Hypothalamus (tissue), 51 donors: ENCODE measurements around the gene GASK1A.
A peak's percentile ranks its signal among the peaks of the same experiment; 100 is the strongest.
"Not testable (repeated sequence)": the region's sequence is repeated elsewhere in the genome, so short reads cannot be mapped to it uniquely, and the experiment has no call there.

Source experiments
- DNase-seq, 51 donors: peaks; one replicate each; lab custom pipeline; 2025; lab: John Stamatoyannopoulos, UW

GASK1A gene

DNA sequence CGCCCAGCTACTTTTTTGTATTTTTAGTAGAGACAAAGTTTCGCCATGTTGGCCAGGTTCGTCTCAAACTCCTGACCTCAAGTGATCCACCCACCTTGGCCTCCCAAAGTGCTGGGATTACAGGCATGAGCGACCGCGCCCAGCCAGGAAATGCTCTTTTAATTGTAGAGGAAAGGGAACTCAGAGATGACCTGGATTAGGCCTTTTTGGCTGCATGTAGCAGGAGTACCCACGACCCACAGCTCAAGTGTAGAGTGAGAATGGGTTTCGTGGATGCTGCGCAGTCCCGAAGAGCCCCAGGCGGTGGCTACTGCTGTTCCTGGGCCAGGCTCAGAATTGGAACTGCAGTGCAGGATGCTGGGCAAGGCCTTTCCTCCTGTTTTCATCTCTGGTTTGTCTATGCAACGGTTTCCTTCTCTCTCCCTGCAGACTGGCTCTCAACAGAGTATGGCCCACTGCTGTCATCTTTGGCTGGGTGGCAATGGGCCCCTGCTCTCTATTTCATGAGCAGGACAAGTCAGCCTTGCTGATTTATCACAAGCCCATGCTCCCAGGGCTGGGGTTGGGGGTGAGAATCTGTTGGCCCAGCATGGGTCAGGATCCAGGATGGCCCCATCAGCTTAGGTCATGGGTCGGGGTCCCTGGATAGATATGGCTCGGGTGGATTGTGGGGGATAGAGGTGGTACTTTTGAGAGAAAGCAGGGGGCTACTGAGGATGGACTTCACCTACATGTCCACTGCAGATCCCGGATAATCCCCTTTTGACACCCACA, 51.2 kb downstream of the GASK1A start:
- DNase-seq, result no peak

DNA sequence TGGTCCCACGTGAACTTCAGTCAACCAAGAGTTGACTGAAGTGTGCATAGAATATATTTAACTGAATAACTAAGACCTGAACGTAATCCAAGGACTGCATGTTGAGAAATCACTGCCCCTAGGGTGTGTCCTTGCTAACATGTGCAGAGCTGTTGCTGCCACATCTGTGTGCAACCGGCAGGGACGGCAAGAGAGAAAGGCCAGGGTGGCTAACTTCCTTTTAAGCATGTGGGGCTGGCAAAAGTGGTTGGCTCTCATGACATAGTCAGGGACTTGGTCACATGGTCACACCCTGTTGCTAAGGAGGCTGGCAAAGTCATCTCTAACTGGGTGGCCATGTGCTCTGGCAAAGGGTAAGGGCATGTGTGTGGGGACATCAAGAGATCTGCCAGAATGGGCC, 52.4 kb downstream of the GASK1A start:
- DNase-seq, result peak in 1 of 51 donors; percentile 13

DNA sequence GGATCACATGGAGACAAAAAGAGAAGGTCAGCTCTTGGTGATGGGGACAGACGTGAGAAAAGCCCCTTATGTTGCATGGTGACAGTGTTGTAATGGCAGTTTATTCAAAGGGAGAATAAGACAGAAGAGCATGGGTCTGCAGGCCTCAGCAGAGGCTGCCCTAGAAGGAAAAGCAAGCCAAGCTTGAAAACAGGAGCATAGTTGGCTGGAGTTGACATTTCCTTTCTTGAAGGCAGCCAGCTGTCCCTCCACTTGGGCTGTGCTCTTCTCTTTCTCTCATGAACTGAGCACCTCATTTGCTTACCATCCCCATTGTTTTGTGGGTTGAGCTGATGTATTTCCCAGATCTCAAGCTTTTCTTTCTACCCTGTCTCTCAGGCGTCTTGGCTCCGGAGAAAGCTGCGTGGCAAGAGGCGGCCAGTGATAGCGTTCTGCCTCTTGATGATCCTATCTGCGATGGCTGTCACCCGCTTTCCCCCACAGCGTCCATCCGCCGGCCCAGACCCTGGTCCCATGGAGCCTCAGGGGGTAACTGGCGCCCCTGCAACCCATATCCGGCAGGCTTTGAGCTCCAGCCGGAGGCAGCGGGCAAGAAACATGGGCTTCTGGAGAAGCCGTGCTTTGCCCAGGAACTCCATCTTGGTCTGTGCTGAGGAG, 52.9 kb downstream of the GASK1A start:
- DNase-seq, result no peak

DNA sequence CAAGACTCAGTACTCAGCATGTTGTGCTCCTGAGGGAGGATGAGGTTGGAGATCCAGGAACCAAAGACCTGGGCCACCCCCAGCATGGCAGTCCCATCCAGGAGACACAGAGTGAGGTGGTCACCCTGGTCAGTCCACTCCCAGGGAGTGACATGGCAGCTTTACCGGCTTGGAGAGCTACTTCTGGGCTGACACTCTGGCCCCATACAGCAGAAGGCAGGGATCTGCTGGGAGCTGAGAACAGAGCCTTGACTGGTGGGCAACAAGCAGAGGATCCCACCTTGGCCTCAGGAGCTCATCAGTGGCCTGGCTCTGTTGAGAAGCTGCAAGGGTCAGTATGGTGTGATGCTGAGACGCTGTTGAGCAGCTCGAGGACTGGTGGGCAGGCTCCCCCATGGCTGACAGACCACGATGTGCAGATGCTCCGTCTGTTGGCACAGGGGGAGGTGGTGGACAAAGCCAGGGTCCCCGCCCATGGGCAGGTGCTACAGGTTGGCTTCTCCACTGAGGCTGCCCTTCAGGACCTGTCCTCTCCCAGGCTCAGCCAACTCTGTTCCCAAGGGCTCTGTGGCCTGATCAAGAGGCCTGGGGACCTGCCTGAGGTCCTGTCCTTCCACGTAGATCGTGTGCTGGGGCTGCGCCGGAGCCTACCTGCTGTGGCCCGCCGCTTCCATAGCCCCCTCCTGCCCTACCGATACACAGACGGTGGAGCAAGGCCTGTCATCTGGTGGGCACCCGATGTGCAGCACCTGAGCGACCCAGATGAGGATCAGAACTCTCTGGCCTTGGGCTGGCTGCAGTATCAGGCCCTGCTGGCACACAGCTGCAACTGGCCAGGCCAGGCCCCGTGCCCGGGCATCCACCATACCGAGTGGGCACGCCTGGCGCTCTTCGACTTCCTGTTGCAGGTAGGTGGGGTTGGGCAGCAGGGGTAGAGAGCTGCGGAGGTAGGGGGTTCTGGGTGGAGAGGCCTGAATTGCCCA, 53.8 kb downstream of the GASK1A start:
- no peak for DNase-seq

DNA sequence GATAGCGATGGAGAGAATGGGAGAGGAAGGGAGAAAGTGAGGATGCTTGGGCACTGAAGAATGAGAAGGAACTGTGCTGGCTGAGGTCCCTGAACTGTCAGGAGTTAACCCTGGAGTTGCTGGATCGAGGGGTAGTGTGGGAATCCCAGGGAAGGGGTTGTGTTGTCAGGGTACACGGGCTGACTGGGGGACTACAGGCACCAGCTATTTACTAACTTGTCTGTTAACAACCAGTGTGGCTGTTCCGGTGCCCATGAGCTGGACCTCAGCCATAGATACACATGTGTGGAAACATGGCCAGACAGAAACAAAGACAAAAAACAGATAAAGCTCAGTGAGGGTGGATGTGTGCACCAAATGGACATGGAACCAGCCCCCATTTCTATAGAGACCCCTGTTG, 55.1 kb downstream of the GASK1A start:
- DNase-seq, result no peak

DNA sequence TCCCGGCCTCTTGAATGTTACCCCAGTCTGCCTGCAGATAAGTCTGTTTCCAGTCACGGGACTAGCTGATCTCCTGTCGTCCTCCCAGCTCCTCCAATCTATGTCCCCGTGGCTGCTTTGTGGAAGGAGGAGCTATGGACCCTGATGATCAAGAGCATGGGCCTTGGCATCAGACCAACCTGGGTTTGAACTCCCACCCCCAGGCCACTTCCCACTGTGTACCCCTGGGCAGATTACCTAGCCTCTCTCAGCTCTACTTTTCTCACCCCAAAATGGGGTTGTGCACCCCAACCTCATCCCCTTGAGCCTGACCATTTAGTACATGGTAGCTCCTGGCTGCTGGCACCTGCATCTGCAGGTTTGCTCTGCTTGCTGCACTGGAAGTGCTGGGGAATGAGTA, 55.8 kb downstream of the GASK1A start:
- no peak for DNase-seq

DNA sequence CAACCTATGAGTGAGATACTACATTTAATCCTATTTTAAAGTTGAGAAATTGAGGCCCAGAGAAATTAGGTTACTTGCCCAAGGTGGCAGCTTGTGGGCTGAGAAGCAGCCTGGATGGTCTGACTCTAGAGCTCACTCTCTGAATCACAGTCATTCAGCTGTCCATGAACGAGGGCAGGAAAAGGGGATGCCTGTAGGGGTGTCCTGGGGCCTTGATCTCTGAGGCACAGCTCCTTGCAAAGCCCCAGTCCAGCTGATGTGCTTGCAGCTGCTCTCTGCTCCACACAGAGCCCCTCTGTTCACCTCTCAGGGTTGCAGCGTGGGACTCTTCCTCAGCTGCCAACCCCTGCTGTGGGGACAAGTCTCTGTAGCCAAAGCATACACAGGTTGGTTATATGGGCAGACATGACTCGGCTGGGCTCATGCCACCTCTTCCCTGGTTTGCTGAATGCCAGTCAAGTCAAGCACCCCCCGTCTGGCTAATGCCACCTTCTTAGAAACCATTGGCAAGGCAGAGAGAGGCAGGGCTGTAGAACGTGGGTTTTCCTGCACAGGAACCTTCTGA, 56.8 kb downstream of the GASK1A start:
- DNase-seq, result peak in 8 of 51 donors; percentile 4 to 32 (median 20)

DNA sequence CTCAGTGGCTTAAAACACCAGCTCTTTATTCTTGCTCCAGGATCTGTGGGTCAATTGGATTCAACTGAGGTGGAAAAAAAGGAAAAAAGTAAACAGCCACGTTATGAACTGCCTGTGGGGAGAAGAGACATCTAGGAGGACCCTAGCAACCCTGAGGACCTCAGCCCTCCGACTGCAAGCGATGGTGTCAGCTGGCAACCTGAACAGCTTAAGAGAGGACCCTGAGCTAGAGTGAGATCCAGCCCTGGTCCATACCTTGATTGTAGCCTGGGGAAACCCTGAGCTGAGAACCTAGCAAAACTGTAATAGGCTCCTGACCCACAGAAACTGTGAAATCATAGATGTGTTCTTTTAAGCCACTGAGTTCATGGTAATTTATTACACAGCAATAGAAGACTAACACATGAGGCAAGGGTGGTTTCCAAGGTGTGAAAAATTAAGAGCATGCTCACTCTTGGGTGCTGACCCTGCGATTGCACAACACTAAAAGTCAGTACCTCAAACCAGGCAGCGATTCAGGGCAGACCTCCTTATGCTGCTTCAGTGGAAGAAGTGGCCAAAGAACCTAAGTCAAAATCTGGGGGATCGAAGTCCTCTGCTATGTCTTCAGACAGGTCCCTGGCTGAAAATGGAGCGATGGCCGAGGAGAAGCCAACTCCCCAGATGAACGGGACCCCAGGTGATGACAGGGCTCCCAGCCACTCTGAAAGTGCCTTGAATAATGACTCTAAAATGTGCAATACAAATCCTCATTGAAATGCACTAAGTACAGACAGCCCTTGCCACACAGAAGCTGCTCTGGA, 57.7 kb downstream of the GASK1A start:
- no peak for DNase-seq

DNA sequence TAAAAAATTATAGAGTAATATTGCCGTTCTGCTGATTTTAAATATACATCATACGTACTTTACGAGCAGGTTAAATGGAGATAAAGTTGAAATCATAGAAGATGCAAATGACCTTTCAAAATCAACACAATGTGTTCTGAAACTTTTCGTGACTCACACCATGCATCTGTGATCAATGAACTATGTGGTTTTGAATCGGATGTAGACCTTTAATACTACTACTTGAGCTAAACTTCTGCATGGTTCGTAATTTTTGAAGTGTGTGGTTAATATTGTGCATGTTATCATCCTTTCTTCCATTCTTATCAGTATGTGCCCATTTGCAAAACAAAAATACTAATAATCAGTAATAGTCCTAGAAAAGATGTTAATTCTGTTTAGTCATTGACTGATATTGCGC, 58.9 kb downstream of the GASK1A start:
- DNase-seq, result no peak

DNA sequence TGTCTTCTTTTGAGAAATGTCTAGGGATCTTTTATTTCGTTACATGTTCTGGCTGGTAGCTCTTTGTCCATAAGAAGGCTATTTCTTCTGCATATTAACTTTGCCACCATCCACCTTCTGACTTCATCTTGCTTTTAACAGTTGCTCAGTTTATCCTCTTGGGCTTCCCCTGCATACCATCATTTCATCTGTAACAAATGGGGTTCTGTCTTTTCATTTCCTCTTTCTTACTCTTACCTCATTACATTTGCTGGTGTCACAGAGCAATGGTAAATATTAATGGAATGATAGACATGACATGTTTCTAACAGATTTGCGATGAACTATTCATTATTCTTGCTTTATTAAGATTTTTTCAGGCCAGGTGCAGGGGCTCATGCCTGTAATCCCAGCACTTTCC, 62.4 kb downstream of the GASK1A start:
- DNase-seq, result no peak

DNA sequence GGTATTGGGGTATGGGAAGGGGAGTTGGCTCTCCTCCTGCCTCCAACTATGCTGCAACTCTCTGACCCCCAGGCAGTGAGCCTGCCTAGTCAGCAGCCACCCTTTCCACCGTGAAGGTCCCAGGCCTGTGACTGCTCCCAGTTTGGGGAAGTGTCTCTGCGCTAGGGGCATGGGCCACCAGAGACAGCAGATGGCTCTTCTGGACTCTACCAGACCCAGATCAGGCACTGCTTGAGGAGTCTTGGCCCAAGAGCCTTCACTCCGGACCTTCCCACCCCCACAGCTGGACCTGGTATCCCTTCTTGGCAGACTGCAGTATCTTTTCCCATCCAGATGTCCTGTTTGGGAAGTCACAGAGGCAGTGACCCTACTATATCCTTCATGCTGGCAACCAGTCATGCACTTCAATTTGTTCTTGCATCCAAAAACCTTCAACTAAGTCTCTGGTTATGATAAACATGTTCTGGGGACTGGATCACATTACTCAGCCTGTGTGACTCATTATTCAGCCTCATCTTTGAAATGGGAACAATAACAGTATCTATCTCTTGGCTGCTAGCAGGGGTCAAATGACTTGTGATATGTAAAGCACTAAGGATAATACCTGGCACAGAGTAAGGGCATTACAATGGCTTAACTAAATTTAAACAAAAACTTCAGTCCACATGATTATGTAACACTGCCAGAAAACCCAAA, 64.1 kb downstream of the GASK1A start:
- no peak for DNase-seq

DNA sequence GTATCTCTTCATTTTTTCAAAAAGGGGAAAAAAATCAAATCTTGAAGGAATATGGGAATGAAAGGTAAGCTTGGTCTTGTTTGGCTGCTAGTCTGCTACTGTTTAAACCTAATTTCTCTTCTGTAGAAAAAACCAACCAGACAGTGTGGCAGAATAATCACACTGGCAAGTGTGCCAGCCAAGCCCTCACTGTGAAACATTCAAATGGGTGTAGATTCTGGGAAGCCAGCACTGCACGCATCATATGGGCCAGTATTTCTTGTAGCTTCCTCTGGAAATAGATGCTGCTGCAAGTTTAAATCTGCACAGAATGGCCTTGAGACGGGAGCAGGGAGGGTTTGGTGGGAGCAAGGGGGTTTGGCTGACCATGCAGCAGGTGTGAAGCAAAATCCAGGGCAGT, 64.7 kb downstream of the GASK1A start:
- peak in 1 of 51 donors; percentile 25 for DNase-seq

DNA sequence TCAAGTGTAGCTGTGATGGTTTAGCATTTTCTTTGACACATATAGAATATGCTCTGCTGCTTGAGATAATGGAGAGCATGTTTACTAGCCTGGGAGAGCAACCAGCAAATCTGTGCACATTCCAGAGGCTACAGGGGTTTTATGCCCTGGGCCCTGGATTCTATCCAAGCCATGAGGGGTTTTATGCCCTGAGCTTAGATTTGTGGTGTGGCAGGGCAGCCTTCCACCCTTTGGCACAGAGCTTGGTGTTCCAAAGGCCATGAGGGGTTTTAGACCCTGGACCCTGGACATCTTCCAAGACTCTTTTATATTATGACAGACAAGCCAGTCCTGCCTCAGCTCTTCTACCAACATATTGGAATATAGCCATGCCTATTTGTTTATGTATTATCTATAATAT, 66.0 kb downstream of the GASK1A start:
- DNase-seq, result not testable (repeated sequence)

DNA sequence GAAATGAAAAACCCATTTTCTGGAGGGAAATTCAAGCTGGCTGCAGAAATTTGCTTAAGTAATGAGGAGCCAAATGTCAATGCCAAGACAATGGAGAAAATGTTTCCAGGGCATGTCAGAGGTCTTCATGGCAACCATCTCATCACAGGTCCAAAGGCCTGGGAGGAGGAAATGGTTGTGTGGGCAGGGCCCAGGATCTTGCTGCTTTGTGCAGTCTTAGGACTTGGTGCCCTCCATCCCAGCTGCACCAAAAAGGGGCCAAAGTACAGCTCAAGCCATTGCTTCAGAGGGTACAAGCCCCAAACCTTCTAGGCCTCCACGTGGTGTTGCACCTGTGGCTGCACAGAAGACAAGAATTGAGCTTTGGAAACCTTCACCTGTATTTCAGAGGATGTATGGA, 67.5 kb downstream of the GASK1A start:
- DNase-seq, result no peak

DNA sequence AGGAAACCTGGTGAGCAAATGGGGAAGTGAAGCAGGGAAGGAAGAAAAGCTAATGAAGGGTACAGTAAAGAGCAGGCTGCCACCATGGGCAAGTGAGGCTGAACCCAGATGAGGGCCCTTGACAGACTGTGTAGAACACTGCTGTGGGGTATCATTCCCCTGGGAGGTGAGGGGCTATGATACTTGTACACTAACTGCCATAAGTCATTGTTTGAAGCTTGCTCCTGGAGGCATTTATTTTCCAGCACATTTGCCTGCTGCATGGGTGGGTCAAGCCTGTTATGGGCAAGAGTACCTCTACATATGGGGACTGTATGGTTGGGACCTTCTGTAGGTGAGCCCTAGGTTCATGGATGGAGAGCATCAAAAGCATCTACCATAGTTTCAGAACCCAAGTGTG, 69.4 kb downstream of the GASK1A start:
- no peak for DNase-seq

DNA sequence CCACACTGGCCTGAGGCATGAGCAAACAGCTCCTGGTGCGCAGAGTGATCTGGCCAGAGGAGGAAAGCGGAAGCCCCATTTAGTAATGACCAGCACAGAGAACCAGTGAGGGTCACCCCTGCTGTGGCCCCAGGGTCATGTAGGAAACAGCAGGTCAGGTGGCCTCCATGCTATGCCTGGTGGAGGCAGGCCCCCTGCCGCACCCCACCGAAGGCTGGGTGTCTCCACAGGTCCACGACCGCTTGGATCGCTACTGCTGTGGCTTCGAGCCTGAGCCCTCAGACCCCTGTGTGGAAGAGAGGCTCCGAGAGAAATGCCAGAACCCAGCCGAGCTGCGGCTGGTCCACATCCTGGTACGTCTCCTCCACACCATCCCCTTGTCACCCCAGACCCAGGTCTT, 74.2 kb downstream of the GASK1A start:
- no peak for DNase-seq

DNA sequence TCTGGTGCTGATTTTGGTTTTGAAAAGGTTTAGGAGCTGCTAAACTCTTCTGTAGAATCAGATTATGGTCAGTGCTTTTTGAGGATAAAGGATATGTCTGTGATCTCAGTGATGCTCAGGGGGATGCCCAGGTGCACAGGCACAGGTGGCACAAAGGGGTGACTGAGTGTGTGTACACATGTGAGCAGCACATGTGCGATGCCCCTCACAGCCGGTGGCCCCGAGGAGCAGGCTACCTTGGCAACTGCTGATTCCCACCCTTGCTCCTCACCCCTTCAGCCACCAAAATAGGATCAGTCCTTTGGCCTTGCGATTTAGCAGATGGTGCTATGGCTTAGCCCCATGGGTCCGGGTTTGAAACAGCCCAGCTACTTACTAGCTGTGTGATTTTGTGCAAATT, 75.6 kb downstream of the GASK1A start:
- DNase-seq, result no peak

DNA sequence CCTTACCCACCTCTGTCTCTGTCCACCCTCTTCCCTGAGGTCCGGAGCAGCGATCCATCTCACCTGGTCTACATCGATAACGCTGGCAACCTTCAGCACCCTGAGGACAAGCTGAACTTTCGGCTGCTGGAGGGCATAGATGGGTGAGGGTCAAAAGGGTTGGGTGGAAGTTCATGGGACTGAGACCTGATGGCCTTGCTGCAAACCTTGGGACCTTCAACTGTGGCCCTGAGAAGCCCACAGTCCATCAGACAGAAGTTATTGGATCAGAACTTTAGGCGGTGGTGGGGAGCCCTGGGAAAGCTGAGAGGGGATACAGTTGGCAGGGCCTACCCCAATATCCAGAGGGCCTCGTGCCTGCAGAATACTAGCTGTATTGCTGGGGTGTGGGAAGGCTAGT, 76.3 kb downstream of the GASK1A start:
- no peak for DNase-seq
